Upper lobe of left lung (tissue), 4 donors: Measurements from ENCODE around the gene UBE2E1.

ENCODE experiments used
- CTCF ChIP-seq, 6 experiments: fragments of 450-650 bp in 4 of 6; fragments of 200-600 bp in 2 of 6; sonication (generic) in 2 of 6; IDR thresholded peaks; one replicate each; pipeline ENCODE4 v1.5.1; 2016 to 2019; ENCODE audit warnings: antibody characterized with exemption in 6 of 6
- POLR2A ChIP-seq, 4 donors: fragments of 450-650 bp; IDR thresholded peaks; one replicate each; pipeline ENCODE4 v1.5.1; 2016 to 2017; ENCODE audit warnings: antibody characterized with exemption in 4 of 4, mild to moderate bottlenecking in 2 of 4

GRCh38 chr3:23876923-23877322 is 71.2 kb downstream of the UBE2E1 start:
- TF ChIP-seq CTCF (IDR thresholded peaks at IDR 0.05) = no peak
- TF ChIP-seq POLR2A (IDR thresholded peaks at IDR 0.05) = no peak
